Mucosa of stomach (tissue), 1 donor: ENCODE measurements around the gene CRTC1.

Experiments used
- H3K27me3 ChIP-seq: one replicate; pipeline ENCODE4 v1.7.0; 2013; ENCODE audit warnings: mild to moderate bottlenecking, low read length; ENCODE audit not compliant: control insufficient read depth, insufficient read depth
- H3K36me3 ChIP-seq: one replicate; pipeline ENCODE4 v1.7.0; 2013; ENCODE audit warnings: low read length; ENCODE audit not compliant: control insufficient read depth, insufficient read depth
- H3K4me1 ChIP-seq: one replicate; pipeline ENCODE4 v1.7.0; 2013; ENCODE audit warnings: mild to moderate bottlenecking, low read length; ENCODE audit not compliant: control insufficient read depth, insufficient read depth
- H3K4me3 ChIP-seq: one replicate; pipeline ENCODE4 v1.7.0; 2013; ENCODE audit warnings: low read length
- H3K9ac ChIP-seq: one replicate; pipeline ENCODE4 v1.7.0; 2013; ENCODE audit warnings: mild to moderate bottlenecking, low read length, moderate library complexity
- H3K9me3 ChIP-seq: one replicate; pipeline ENCODE4 v1.7.0; 2013; ENCODE audit warnings: mild to moderate bottlenecking, low read length, moderate library complexity; ENCODE audit not compliant: control insufficient read depth
- donor health status: Pancreatic carcinoma.

The CRTC1 gene

DNA sequence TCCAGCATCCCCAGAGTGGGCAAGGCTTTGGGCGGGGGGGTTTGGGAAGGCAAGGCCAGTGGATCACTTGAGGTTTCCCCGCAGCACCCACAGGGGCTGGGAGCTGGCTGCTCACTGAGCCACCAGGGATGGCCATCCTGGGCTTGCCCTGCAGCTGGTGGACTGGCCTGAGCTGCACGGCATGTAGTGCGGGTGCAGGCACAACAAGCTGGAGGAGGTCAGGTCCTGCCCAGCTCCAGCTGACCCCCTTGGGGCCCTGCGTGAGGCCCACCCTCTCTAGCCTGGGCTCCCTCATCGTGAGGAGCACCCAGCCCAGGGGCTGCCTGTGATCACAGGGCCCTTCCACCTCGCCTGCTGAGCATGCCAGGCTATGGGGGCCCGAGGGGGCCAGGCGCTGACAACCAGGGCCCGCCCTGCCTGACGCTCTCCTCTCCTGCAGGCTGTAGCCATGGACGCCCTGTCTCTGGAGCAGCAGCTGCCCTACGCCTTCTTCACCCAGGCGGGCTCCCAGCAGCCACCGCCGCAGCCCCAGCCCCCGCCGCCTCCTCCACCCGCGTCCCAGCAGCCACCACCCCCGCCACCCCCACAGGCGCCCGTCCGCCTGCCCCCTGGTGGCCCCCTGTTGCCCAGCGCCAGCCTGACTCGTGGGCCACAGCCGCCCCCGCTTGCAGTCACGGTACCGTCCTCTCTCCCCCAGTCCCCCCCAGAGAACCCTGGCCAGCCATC, 84.7 kb downstream of the CRTC1 start:
- Histone ChIP-seq H3K9ac (no peak overlapping the region), H3K36me3 (no peaks in the 10 kb centered on the region)

DNA sequence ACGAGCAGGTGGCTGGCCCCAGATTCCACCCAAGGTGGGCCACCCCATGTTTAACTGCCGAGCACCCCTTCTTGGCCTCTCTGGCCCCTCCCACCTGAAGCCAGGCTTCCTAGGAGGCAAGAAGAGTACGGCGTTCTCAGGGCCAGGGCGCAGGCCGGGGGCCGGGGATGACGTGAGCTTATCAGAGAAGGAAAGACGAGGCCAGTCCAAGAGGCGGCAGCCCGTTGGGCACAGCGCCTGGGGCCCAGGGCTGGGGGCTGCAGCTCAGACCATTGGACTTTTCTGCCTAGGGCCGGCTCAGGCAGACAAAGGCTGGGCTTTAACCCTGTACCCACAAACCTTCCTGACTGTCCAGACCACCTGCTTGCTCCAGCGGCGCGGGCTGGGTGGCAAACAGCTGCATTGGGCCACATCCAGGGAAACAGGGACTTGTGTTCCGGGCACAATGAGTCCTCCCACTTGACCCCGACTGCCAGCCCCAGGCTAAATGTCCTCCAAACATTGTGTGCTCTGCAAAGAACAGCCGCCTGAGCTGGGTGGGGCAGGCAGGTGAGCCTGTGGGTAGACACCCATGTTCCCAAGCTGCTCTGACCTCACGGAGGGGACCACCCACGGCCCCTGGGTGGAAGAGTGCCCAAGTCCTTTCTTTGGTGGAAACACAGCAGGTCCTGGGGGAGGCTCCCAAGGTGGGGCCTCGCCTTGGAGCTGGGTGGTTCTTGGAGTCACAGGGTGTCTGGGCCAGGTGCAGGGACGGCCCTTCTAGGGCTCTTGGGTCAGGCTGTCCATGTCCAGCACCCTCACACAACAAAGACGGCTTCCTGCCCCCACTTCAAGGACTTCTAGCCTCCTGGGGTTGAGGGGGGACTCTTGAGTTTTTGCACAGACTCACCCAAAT, 85.8 kb downstream of the CRTC1 start:
- no peak overlapping the region for H3K4me3 ChIP-seq
- H3K9ac ChIP-seq, result peak overlapping the region; percentile 41
- H3K27me3 ChIP-seq, result no peaks in the 10 kb centered on the region
- H3K36me3 ChIP-seq, result no peaks in the 10 kb centered on the region
- no peaks in the 10 kb centered on the region for H3K9me3 ChIP-seq
- peaks cover 18% of the 10 kb centered on the region for H3K4me1 ChIP-seq

More for the DNA sequence above, 84.7 kb downstream of the CRTC1 start:
- H3K4me1 ChIP-seq, result peaks cover 19% of the 10 kb centered on the region
- no peaks in the 10 kb centered on the region for H3K27me3 ChIP-seq
- H3K4me3 ChIP-seq, result no peak overlapping the region
- H3K9me3 ChIP-seq, result no peaks in the 10 kb centered on the region

DNA sequence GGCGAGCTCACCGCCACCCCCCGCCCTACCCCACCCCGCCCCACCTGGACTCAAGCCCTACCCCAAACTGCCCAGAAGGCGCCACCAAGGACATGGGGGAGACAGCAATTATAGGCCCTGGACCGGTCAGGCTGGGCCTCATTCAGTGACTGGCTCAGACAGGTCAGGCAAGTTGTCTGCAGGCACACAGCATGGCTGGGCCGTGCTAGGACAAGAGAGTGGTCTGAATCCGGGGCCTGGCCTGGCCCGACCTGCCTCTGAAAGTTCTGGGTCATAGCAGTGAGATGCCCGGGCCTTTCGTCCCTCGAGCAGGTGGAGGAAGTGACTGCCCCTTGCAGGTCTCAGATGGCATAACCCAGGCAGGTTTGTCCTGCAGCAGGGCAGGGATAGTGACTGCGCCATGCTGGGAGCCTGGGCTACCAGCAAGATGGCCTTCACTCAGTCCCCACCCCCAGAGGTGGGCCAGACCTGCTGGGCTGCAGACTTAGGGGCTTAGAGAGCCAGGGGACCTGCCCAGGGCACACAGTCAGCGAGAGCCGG, 86.6 kb downstream of the CRTC1 start:
- H3K27me3 ChIP-seq, result no peaks in the 10 kb centered on the region
- H3K36me3 ChIP-seq, result no peaks in the 10 kb centered on the region
- no peaks in the 10 kb centered on the region for H3K9me3 ChIP-seq
- H3K9ac ChIP-seq, result no peak overlapping the region
- H3K4me1 ChIP-seq, result peaks cover 15% of the 10 kb centered on the region
- no peak overlapping the region for H3K4me3 ChIP-seq

DNA sequence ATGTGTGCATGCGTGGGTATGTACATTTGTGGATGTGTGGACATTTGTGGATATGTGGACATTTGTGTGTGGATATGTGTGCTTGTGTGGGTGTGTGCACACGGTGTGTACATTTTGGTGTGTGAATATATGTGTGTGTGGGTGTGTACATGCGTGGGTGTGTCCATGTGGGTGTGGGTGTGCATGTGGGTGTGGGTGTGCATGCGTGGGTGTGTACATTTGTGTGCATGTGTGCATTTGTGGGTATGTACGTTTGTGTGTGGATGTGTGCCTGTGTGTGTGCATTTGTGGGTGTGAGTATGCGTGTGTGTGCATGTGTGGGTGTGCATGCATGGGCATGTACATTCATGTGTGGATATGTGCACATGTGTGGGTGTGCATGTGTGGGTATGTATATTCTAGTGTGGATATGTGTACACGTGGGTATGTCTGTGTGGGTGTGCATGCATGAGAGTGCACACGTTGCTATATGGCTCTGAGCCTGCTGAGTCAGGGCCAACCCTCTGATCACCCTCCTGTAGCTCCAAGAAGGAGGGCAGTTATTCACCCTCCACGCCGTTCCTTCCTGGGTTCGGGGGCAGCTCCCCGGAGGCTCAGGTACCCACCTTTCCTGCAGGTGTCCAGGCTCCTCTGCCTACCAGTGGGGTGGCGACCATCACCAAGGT, 87.3 kb downstream of the CRTC1 start:
- no peaks in the 10 kb centered on the region for H3K36me3 ChIP-seq
- H3K9me3 ChIP-seq, result no peaks in the 10 kb centered on the region
- H3K9ac ChIP-seq, result no peak overlapping the region
- no peaks in the 10 kb centered on the region for H3K27me3 ChIP-seq
- H3K4me1 ChIP-seq, result peaks cover 12% of the 10 kb centered on the region
- no peak overlapping the region for H3K4me3 ChIP-seq

GRCh38 chr19:18771328-18772242, 88.1 kb downstream of the CRTC1 start:
- H3K9me3 ChIP-seq, result no peaks in the 10 kb centered on the region
- H3K4me1 ChIP-seq, result peaks cover 12% of the 10 kb centered on the region
- no peak overlapping the region for H3K4me3 ChIP-seq
- H3K36me3 ChIP-seq, result no peaks in the 10 kb centered on the region
- H3K27me3 ChIP-seq, result no peaks in the 10 kb centered on the region
- no peak overlapping the region for H3K9ac ChIP-seq

DNA sequence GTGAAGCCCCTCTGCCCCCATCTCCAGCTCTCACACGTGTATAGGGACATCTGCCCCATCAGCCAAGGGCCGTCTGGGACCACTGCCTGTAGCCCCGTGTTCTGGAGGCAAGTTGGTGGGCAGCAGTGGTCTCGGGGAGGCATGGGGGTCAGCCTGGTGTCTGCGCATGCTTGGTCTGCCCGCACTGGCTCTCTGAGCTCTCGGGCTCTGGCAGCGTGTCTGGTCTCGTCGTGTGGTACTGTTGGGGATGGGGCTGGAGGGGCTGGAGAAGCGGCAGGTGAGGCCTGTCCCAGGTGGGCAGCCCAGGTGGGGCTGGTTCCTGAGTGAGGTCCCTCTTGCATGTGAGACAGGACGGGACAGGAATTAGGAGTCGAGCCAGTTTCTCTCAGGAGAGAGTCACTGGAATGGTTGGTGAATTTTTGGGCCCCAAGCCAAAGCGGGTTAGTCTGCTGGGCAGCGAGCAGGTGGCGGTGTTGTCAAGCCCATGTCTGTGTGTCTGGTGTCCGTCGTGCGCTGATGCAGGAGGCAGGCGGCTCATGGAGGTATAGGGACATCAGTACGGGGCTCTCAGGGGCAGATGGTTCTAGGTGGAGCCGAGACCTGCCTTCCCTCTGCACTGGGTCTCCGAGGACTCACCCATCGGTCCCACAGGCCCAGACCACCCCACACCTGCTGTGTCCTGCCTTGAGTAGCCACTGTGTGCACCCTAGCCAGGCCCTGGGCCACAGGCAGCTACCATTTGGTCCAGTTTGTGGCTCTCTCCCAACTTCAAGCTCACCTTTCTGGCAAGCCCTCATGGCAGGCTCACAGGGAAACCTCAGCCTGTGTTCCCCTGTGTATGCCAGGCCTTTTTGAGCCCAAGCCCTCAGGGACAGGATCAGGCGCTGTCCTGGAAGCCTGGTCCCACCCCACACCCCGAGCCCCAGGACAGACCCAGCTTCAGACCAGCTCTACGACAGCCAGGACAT, 89.4 kb downstream of the CRTC1 start:
- Histone ChIP-seq H3K4me1 (peaks cover 12% of the 10 kb centered on the region), H3K4me3 (no peak overlapping the region), H3K9me3 (no peaks in the 10 kb centered on the region), H3K36me3 (no peaks in the 10 kb centered on the region), H3K27me3 (peaks cover 3% of the 10 kb centered on the region), H3K9ac (no peak overlapping the region)

GRCh38 chr19:18773682-18774081, 90.2 kb downstream of the CRTC1 start:
- Histone ChIP-seq H3K9ac (no peak overlapping the region), H3K9me3 (no peaks in the 10 kb centered on the region), H3K4me3 (no peak overlapping the region), H3K27me3 (peaks cover 10% of the 10 kb centered on the region), H3K4me1 (peaks cover 10% of the 10 kb centered on the region), H3K36me3 (no peaks in the 10 kb centered on the region)

GRCh38 chr19:18774107-18774506, 90.6 kb downstream of the CRTC1 start:
- Histone ChIP-seq H3K4me3 (no peak overlapping the region), H3K4me1 (peaks cover 6% of the 10 kb centered on the region), H3K36me3 (no peaks in the 10 kb centered on the region), H3K9me3 (no peaks in the 10 kb centered on the region), H3K27me3 (peaks cover 14% of the 10 kb centered on the region), H3K9ac (no peak overlapping the region)

- Histone ChIP-seq H3K27me3 (peaks cover 15% of the 10 kb centered on the region), H3K36me3 (no peaks in the 10 kb centered on the region), H3K9ac (no peak overlapping the region), H3K9me3 (no peaks in the 10 kb centered on the region), H3K4me1 (no peaks in the 10 kb centered on the region), H3K4me3 (no peak overlapping the region)
Observed at GRCh38 chr19:18774782-18775444, 91.4 kb downstream of the CRTC1 start.

- no peaks in the 10 kb centered on the region for H3K9me3 ChIP-seq
- H3K36me3 ChIP-seq, result no peaks in the 10 kb centered on the region
- H3K9ac ChIP-seq, result no peak overlapping the region
- H3K27me3 ChIP-seq, result peaks cover 16% of the 10 kb centered on the region
- no peak overlapping the region for H3K4me3 ChIP-seq
- H3K4me1 ChIP-seq, result no peaks in the 10 kb centered on the region
Observed at GRCh38 chr19:18775586-18776287, 92.3 kb downstream of the CRTC1 start.
